Frontal cortex (tissue), 4 donors: Measurements from ENCODE around the gene ERVFRD-1. TPM values are rescaled to one million over a fixed set of nuclear protein-coding genes. Genes with fewer than 3 reads are reported as not detected.

ENCODE experiments used
- DNase-seq, 2 donors: peaks; one replicate each; pipeline ENCODE4 v3.0.0; 2012; ENCODE audit warnings: low spot score in 2 of 2
- FAIRE-seq: peaks from 2 replicates; lab custom pipeline; 2012; peaks lifted over from hg19 to GRCh38; lab: Jason Lieb, UNC
- total RNA-seq: library from RNA; depleted of rRNA; stranded (reverse); fragments of >200 nt; gene quantifications from one replicate; pipeline ENCODE4 v1.2.3, GENCODE V29; 2014
- donor health status: control.
- donor health status: control.
- donor health status: control.

The ERVFRD-1 gene, protein sequence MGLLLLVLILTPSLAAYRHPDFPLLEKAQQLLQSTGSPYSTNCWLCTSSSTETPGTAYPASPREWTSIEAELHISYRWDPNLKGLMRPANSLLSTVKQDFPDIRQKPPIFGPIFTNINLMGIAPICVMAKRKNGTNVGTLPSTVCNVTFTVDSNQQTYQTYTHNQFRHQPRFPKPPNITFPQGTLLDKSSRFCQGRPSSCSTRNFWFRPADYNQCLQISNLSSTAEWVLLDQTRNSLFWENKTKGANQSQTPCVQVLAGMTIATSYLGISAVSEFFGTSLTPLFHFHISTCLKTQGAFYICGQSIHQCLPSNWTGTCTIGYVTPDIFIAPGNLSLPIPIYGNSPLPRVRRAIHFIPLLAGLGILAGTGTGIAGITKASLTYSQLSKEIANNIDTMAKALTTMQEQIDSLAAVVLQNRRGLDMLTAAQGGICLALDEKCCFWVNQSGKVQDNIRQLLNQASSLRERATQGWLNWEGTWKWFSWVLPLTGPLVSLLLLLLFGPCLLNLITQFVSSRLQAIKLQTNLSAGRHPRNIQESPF
- not detected for total RNA-seq

- DNase-seq (no peak), FAIRE-seq (no peak)
These were observed at the start of gene ERVFRD-1 for GRCh38 chr6:11110921-11111768. Gene ERVFRD-1 (minus strand): TSS chr6:11111725. CDS start chr6:11105310, 6,415 bp downstream.

DNA sequence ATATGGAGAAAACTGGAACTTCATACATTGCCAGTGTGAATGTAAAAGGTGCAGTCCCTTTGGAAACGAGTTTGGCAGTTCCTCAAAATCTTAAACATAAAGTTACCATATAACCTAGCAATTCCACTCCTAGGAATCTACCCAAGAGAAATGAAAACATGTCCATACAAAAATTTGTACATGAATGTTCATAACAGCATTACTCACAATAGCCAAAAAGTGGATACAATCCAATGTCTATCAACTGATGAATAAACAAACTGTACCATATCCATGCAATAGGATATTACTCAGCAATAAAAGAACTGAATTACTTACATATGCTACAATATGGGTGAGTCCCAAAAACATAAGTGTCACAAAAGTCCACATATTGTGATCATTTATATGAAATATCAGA lies 48.7 kb upstream of the ERVFRD-1 start:
- DNase-seq (no peak), FAIRE-seq (no peak)

DNA sequence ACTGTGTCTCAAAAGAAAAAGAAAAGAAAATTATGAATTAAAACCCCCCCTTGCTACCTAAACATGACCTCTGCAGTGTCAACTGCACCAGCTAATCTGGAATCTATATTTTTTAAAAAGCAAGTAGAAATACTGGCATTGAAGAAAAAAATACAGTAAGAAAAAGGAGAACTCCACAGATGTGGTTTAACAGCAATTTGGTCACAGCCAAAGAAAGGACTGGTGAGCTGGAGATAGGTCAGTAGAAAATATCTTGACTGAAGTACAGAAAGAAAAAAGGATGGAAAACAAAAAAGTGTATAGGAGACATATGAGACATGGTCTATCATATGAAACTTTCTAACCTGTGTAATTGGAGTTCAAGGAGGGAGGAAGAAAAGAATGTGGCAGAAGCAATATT lies 44.1 kb upstream of the ERVFRD-1 start:
- no peak for FAIRE-seq
- no peak for DNase-seq

- DNase-seq (no peak), FAIRE-seq (no peak)
These were observed 41.9 kb upstream of the ERVFRD-1 start for GRCh38 chr6:11153447-11153846.

GRCh38 chr6:11152581-11152980 lies 41.1 kb upstream of the ERVFRD-1 start:
- FAIRE-seq (no peak), DNase-seq (no peak)

- FAIRE-seq: no peak
- no peak for DNase-seq
These were observed 40.0 kb upstream of the ERVFRD-1 start for GRCh38 chr6:11151488-11151887.

DNA sequence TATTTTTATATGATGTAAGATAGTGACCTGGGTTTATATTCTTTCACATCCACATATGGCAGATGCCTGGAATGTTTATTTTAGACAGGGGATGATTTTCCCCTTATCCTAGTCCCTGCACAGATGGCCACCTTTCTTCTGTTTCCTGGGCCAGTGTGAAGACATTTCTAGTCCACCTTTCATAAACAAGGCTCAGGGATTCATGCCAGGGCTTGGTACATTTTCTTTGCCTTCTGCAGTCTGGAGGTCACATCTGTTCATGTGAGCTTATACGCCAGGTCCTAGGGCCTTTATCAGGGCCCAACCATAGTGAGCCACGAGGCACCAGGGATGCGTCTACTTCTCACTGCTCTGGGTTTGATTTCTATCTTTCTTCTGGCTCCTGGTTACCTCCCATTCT lies 38.0 kb upstream of the ERVFRD-1 start:
- DNase-seq: no peak
- no peak for FAIRE-seq

- no peak for FAIRE-seq
These were observed 34.7 kb upstream of the ERVFRD-1 start for GRCh38 chr6:11146117-11146826.

GRCh38 chr6:11144393-11144851 lies 32.9 kb upstream of the ERVFRD-1 start:
- FAIRE-seq (peak; percentile 68), DNase-seq (peak; percentile 39 to 76)

More at GRCh38 chr6:11146117-11146826, 34.7 kb upstream of the ERVFRD-1 start:
- DNase-seq: no peak

DNA sequence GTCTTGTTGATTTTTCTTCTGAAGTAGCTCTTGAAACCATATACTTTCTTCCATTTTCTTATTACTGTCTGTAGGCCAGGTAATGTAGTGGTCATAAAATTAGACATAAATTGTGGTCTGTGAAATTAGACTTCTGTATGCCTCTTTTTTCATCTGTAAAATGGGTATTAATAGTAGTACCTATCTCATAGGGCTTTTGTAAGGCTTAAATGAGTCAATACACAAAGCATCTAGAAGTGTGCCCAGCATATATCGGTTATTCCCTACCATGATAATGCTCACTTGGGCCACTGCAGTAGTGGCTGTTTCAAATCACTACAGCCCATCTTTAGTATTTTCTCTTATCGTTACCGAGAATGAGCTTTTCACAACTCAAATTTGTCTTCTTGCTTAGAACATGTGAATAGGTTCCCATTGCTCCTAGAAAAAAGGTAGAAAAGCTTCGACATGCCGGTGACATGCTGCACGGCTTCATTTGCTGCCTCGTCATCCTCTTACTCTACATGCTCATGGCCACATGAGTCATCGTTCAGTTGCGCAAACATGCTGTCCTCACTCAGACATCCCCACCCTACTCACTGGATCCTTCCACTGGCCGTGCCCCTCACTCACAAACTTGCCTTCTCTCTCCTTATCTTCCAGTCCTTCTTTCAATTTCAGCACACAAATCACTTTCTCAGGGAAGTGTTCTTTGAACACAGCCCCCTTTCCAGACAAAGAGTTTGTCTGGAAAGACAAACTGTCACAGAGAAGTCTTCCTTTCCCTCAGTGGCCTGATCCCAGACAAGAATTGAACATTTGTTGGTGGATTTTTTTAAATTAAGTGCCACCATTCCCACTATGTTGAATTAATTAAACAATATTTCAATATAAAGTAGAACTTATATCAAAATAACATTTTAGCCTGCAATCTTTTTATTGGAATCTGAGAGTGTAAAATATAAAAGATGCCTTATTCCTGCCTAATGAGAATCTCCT lies 32.2 kb upstream of the ERVFRD-1 start:
- no peak for DNase-seq
- no peak for FAIRE-seq

DNA sequence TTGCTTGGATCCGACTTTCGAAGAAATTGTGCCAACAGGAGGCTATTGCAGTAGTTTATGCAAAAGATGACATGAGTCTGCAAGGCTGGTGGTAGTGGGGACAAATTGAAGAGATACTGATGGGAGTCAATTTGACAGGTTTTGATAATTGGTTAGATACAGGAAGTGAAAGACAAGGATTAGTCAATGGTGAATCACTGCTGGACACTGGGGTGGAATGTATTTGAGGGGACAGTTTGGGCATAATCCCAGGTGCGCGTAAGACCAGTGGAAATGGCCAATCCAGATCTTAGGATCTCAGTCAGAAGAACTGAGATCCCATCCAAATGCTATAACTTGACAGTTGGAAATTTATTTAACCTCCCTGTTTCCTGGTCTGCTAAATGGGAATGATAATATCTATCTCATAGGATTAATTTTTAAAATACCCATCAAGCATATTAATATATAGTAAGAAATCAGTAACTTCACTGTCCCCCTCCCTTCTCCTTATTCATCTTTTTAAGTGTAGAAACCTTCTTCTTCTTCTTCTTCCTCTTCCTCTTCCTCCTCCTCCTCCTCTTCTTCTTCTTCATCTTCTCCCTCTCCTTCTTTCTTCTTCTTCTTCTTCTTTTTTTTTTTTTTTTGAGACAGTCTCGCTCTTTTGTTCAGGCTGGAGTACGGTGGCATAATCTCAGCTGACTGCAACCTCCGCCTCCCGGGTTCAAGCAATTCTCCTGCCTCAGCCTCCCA lies 30.9 kb upstream of the ERVFRD-1 start:
- no peak for FAIRE-seq
- no peak for DNase-seq

GRCh38 chr6:11141295-11141694 lies 29.8 kb upstream of the ERVFRD-1 start:
- FAIRE-seq (no peak), DNase-seq (no peak)

DNA sequence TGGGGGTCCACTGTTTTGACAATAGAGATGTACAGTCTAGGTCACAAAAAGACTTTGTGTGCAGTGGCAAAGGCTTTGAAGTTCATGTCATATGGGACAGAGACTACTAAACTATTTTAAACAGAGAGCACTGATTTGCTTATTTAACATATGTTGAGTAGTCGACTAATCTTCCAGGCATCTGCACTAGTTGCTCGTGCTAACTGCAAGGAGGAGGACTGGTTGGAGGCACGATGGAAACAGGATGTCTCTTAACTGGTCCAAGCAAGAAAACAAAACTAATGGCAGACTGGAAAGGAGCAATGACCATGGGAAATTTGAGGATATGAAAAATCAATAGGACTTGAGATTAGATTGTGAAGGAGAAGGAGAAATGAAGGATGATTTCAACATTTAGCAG lies 28.5 kb upstream of the ERVFRD-1 start:
- FAIRE-seq: no peak
- no peak for DNase-seq

DNA sequence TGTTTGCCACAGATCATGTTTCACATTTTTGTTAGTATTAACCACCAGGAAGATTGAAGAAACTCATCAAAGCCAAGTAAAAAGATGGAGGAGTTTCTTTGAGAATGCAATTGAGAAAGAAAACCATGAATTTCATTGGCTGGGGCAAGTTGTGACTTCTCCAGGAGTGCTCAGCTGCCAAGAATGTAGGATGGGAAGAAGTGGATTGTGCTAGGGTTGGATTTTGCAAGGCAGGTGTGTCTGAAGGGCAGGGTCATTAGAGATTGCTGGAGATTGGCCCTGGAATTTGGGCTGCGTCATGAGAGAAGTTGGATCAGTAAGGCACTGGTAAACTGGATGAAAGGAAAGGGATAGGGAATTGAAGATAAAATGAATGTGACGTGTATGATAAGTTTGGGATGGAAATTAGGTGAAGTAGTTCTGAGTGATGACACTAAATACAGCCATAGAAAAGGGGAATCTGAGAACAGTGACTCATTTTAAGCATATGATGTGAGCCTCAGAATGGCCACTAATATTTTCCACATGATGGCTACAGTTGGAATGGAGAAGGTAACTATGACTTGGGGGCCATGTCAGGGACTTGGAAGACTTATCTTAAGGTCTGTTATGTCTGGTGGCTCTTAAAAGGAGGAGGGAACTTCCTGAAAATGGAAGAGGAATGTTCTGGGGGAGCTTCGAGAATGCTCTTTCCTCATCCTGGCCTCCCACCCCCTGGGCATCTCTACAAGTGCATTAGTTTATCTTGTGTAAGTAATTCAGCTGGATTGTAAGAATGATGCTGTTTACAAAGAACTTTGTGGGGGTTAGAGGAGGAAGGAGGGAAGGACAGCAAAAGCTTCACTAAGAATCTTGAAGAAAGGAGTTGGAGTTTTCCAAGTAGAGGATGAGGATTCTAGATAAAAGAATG lies 27.8 kb upstream of the ERVFRD-1 start:
- FAIRE-seq (no peak), DNase-seq (no peak)

GRCh38 chr6:11136809-11137208 lies 25.3 kb upstream of the ERVFRD-1 start:
- DNase-seq: no peak
- no peak for FAIRE-seq

- FAIRE-seq: no peak
These were observed 21.8 kb upstream of the ERVFRD-1 start for GRCh38 chr6:11133281-11133680.

GRCh38 chr6:11132194-11132888 lies 20.8 kb upstream of the ERVFRD-1 start:
- DNase-seq: no peak
- FAIRE-seq: no peak

More at GRCh38 chr6:11133281-11133680, 21.8 kb upstream of the ERVFRD-1 start:
- no peak for DNase-seq
